ENCODE results near the gene ARPC1A. TPM values are rescaled to one million over a fixed set of nuclear protein-coding genes. Genes with fewer than 3 reads are reported as not detected.

ARPC1A gene
- total RNA-seq, 1 donor from 2014 or later, result 105 TPM

DNA sequence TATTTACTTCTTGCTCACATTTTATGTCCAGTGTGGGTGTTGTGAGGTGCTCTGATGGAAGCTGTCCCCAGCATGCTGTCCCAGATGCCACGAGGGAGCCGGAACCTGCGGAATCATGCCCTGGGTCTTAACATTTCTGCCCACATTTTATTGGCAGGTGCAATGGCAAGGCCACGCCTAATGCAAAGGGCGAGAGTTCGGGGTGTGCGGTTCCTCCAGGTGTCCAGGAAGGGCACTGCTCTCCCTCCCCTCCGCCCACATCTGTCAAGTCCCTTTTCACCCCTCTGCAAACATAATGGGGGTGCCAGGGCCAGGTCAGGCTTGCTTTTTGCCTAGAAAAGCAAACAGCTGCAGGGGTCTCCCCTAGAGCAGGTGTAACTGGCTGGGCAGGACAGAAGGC, 66.3 kb downstream of the ARPC1A start:
- Mint-ChIP-seq H3K27me3 (ENCODE audit: unreplicated experiment) (no peaks in the 10 kb centered on the region), H3K36me3 (ENCODE audit: unreplicated experiment) (peaks cover 14% of the 10 kb centered on the region)
- TF ChIP-seq, protein P1, sequence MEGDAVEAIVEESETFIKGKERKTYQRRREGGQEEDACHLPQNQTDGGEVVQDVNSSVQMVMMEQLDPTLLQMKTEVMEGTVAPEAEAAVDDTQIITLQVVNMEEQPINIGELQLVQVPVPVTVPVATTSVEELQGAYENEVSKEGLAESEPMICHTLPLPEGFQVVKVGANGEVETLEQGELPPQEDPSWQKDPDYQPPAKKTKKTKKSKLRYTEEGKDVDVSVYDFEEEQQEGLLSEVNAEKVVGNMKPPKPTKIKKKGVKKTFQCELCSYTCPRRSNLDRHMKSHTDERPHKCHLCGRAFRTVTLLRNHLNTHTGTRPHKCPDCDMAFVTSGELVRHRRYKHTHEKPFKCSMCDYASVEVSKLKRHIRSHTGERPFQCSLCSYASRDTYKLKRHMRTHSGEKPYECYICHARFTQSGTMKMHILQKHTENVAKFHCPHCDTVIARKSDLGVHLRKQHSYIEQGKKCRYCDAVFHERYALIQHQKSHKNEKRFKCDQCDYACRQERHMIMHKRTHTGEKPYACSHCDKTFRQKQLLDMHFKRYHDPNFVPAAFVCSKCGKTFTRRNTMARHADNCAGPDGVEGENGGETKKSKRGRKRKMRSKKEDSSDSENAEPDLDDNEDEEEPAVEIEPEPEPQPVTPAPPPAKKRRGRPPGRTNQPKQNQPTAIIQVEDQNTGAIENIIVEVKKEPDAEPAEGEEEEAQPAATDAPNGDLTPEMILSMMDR (IDR thresholded peaks at IDR 0.05), result no peak

DNA sequence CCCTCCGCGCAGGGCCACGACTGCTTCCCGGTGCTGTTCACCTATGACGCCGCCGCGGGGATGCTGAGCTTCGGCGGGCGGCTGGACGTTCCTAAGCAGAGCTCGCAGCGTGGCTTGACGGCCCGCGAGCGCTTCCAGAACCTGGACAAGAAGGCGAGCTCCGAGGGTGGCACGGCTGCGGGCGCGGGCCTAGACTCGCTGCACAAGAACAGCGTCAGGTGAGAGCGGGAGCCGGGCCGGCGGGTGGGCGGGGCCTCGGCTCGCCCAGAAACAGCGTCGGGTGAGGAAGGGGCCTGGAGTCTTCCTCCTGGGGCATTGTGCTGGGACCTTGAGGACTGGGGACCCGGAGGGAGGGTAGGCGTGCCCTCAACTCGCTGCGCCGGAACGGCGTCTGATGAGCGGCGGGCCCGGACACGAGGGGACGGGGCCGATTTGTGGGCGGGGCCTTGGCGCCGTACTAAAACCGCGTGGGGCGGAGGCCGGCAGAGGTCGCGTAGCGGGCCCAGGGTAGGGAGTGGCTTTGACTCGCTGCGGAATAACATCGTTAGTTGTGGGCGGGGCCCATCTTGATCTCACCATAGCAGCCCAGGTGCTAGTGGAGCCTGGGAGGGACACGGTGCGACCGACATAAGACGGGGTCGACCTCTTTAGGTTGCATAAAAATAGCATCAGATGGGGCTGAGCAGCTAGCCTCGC, 67.1 kb downstream of the ARPC1A start:
- TF ChIP-seq, protein P1 (IDR thresholded peaks at IDR 0.05), result no peak
- H3K27me3 Mint-ChIP-seq (ENCODE audit: unreplicated experiment), result no peaks in the 10 kb centered on the region
- no peak for DNase-seq (ENCODE audit: extremely low spot score, unreplicated experiment)
- H3K27ac Mint-ChIP-seq (ENCODE audit: unreplicated experiment), result peak overlapping the region; percentile 65
- peaks cover 13% of the 10 kb centered on the region for H3K4me1 Mint-ChIP-seq (ENCODE audit: unreplicated experiment)
- H3K9me3 Mint-ChIP-seq (ENCODE audit: unreplicated experiment), result no peaks in the 10 kb centered on the region
- peaks cover 18% of the 10 kb centered on the region for H3K36me3 Mint-ChIP-seq (ENCODE audit: unreplicated experiment)
- H3K4me3 Mint-ChIP-seq (ENCODE audit: unreplicated experiment), result peak overlapping the region; percentile 75

More for the DNA sequence above, 66.3 kb downstream of the ARPC1A start:
- no peaks in the 10 kb centered on the region for H3K9me3 Mint-ChIP-seq (ENCODE audit: unreplicated experiment)
- DNase-seq (ENCODE audit: extremely low spot score, unreplicated experiment), result no peak
- no peak overlapping the region for H3K27ac Mint-ChIP-seq (ENCODE audit: unreplicated experiment)
- peak overlapping the region; percentile 10 for H3K4me3 Mint-ChIP-seq (ENCODE audit: unreplicated experiment)
- H3K4me1 Mint-ChIP-seq (ENCODE audit: unreplicated experiment), result peaks cover 13% of the 10 kb centered on the region

DNA sequence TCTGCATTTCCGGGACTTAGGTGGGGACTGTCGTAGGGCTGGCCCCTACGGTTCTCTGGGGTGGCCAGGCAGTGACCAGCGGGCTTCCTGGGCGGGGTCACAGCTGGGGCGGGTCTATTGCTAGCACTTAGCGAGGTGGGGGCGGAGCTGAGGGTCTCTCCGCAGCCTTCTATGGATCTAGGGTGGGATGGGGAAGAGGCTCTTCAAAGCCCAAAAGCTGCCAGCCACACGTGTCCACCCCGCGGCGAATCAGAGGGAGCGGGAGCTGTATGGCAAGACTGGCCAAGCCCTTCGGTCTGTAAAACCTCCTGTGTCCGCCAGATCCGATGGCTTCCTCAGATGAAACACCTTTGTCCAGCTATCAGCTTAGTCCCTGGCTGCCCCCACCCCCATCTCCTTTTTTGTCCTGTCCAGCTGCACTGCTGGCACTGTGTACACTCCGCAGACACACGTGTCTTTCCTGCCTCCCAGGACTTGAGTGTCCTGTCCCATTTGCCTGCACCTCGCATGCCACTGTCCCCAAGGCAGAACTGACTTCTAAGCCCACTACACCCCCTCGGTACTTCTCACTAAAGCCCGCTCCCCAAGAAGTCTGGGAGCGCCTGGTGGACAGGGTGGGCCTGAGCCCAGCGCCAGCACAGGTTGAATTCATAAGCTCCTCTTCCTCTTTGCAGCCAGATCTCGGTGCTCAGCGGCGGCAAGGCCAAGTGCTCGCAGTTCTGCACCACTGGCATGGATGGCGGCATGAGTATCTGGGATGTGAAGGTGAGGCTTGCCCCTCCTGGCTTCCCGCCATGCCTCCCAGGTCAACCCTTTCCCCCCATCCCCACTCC, 67.9 kb downstream of the ARPC1A start:
- H3K27ac Mint-ChIP-seq (ENCODE audit: unreplicated experiment), result peak overlapping the region; percentile 65
- peaks cover 18% of the 10 kb centered on the region for H3K36me3 Mint-ChIP-seq (ENCODE audit: unreplicated experiment)
- H3K4me3 Mint-ChIP-seq (ENCODE audit: unreplicated experiment), result peak overlapping the region; percentile 75
- H3K27me3 Mint-ChIP-seq (ENCODE audit: unreplicated experiment), result no peaks in the 10 kb centered on the region
- no peaks in the 10 kb centered on the region for H3K9me3 Mint-ChIP-seq (ENCODE audit: unreplicated experiment)
- no peak for DNase-seq (ENCODE audit: extremely low spot score, unreplicated experiment)
- TF ChIP-seq, protein P1 (IDR thresholded peaks at IDR 0.05), result no peak
- peaks cover 16% of the 10 kb centered on the region for H3K4me1 Mint-ChIP-seq (ENCODE audit: unreplicated experiment)

DNA sequence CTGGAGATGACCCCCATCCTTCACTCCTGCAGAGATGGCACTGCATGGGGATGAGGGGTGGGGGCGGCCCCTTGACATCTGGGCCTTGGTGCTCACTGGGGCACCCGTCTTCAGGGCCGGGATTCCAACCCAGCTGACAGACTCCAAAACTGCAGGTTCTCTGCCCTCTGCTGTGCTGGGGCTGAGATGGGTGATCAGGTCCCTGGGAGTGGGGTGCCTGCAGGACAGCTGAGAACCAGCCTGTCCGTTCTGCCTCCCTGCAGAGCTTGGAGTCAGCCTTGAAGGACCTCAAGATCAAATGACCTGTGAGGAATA, 68.4 kb downstream of the ARPC1A start:
- Mint-ChIP-seq H3K4me1 (ENCODE audit: unreplicated experiment) (peaks cover 21% of the 10 kb centered on the region), H3K27ac (ENCODE audit: unreplicated experiment) (peak overlapping the region; percentile 14), H3K4me3 (ENCODE audit: unreplicated experiment) (peak overlapping the region; percentile 26), H3K9me3 (ENCODE audit: unreplicated experiment) (no peaks in the 10 kb centered on the region), H3K36me3 (ENCODE audit: unreplicated experiment) (peaks cover 21% of the 10 kb centered on the region), H3K27me3 (ENCODE audit: unreplicated experiment) (no peaks in the 10 kb centered on the region)
- DNase-seq (ENCODE audit: extremely low spot score, unreplicated experiment), result no peak
- TF ChIP-seq, protein P1 (IDR thresholded peaks at IDR 0.05), result no peak
